ENCODE measurements around the gene GPR160. TPM values are rescaled to one million over a fixed set of nuclear protein-coding genes. Genes with fewer than 3 reads are reported as not detected.

Gene GPR160
- 24.9 TPM for total RNA-seq
- polyA plus RNA-seq (ENCODE audit: insufficient read depth, low read depth, low replicate concordance), result 23.7 TPM
- long read RNA-seq, donor 1, transcript GPR160-201 (4 exons, 2,039 nt), result major isoform, 7 of 7 reads
- long read RNA-seq, donor 1, partial matches to known transcripts, result 0 of 7 reads
- long read RNA-seq, donor 1, other reads (novel, unspliced or antisense), result 0 of 7 reads
- long read RNA-seq, donor 2, transcript GPR160-201 (4 exons, 2,039 nt), result major isoform, 13 of 18 reads
- long read RNA-seq, donor 2, partial matches to known transcripts, result 5 of 18 reads
- long read RNA-seq, donor 2, other reads (novel, unspliced or antisense), result 0 of 18 reads
- long read RNA-seq, donor 3, transcript GPR160-201 (4 exons, 2,039 nt), result major isoform, 17 of 17 reads
- long read RNA-seq, donor 3, partial matches to known transcripts, result 0 of 17 reads
- long read RNA-seq, donor 3, other reads (novel, unspliced or antisense), result 0 of 17 reads
- long read RNA-seq, donor 4, transcript GPR160-201 (4 exons, 2,039 nt), result major isoform, 12 of 13 reads
- long read RNA-seq, donor 4, partial matches to known transcripts, result 0 of 13 reads
- long read RNA-seq, donor 4, other reads (novel, unspliced or antisense), result 0 of 13 reads
- long read RNA-seq, donor 5, partial matches to known transcripts, result 0 of 1 reads
- long read RNA-seq, donor 5, other reads (novel, unspliced or antisense), result 0 of 1 reads
- long read RNA-seq, donor 6, transcript GPR160-201 (4 exons, 2,039 nt), result major isoform, 17 of 17 reads
- long read RNA-seq, donor 6, partial matches to known transcripts, result 0 of 17 reads
- long read RNA-seq, donor 6, other reads (novel, unspliced or antisense), result 0 of 17 reads
- long read RNA-seq, donor 7, transcript GPR160-201 (4 exons, 2,039 nt), result major isoform, 24 of 31 reads
- long read RNA-seq, donor 7, partial matches to known transcripts, result 1 of 31 reads
- long read RNA-seq, donor 7, other reads (novel, unspliced or antisense), result 6 of 31 reads
- long read RNA-seq, donor 8, transcript GPR160-201 (4 exons, 2,039 nt), result major isoform, 8 of 8 reads
- long read RNA-seq, donor 8, partial matches to known transcripts, result 0 of 8 reads
- long read RNA-seq, donor 8, other reads (novel, unspliced or antisense), result 0 of 8 reads
- long read RNA-seq, donor 9, partial matches to known transcripts, result 0 of 4 reads
- long read RNA-seq, donor 9, other reads (novel, unspliced or antisense), result 0 of 4 reads
- long read RNA-seq, donor 10, transcript GPR160-201 (4 exons, 2,039 nt), result major isoform, 10 of 10 reads
- long read RNA-seq, donor 10, partial matches to known transcripts, result 0 of 10 reads
- long read RNA-seq, donor 10, other reads (novel, unspliced or antisense), result 0 of 10 reads

- H3K9me3 ChIP-seq (ENCODE audit: control insufficient read depth in 2 of 3, insufficient read depth in 1 of 3, low read length in 3 of 3), result no peaks in the 10 kb centered on the region
- H3K27me3 ChIP-seq (ENCODE audit: control insufficient read depth, insufficient read depth, low read length), result no peaks in the 10 kb centered on the region
- TF ChIP-seq CTCF (IDR thresholded peaks at IDR 0.05; ENCODE audit: borderline replicate concordance, extremely low read depth, insufficient read depth), result peak; percentile 82
- H3K4me1 ChIP-seq (ENCODE audit: control insufficient read depth in 2 of 3, insufficient read depth in 2 of 3, low read depth in 1 of 3, low read length in 3 of 3), result peaks cover 0 to 2% (median 0%) of the 10 kb centered on the region in 3 donors
- H3K27ac ChIP-seq (ENCODE audit: low read depth in 2 of 2, low read length in 2 of 2), result peak within 1 kb of the TSS; percentile 63 to 85
- DNase-seq (peak; percentile 76 to 94 (median 87)), FAIRE-seq (no peak)
- peak within 1 kb of the TSS; percentile 57 to 84 (median 65) for H3K4me3 ChIP-seq (ENCODE audit: low read length in 3 of 3)
- intact Hi-C loops (cut with DNase I), result no loop called here
- no peaks in the 10 kb centered on the region for H3K36me3 ChIP-seq (ENCODE audit: control insufficient read depth in 2 of 3, insufficient read depth in 3 of 3, low read length in 3 of 3)
- H3K9ac ChIP-seq (ENCODE audit: low read length in 3 of 3), result peak within 1 kb of the TSS in 2 of 3 donors; percentile 69 to 73
Observed at GRCh38 chr3:170037463-170038433, at the start of gene GPR160. GPR160 (plus strand) TSS chr3:170037995; CDS start chr3:170083973, 45,978 bp downstream.

GRCh38 chr3:169990431-169990830 is 47.4 kb upstream of the GPR160 start:
- no peak overlapping the region for H3K9ac ChIP-seq (ENCODE audit: low read length in 3 of 3)
- no peak overlapping the region for H3K4me3 ChIP-seq (ENCODE audit: low read length in 3 of 3)
- DNase-seq (no peak), FAIRE-seq (no peak)
- intact Hi-C loops (cut with DNase I), result no loop called here
- H3K27me3 ChIP-seq (ENCODE audit: control insufficient read depth, insufficient read depth, low read length), result no peaks in the 10 kb centered on the region
- H3K27ac ChIP-seq (ENCODE audit: low read depth in 2 of 2, low read length in 2 of 2), result no peak overlapping the region
- no peak for TF ChIP-seq CTCF (IDR thresholded peaks at IDR 0.05; ENCODE audit: borderline replicate concordance, extremely low read depth, insufficient read depth)
- peaks cover 12 to 35% (median 17%) of the 10 kb centered on the region in 3 donors for H3K36me3 ChIP-seq (ENCODE audit: control insufficient read depth in 2 of 3, insufficient read depth in 3 of 3, low read length in 3 of 3)
- H3K9me3 ChIP-seq (ENCODE audit: control insufficient read depth in 2 of 3, insufficient read depth in 1 of 3, low read length in 3 of 3), result no peaks in the 10 kb centered on the region
- no peaks in the 10 kb centered on the region for H3K4me1 ChIP-seq (ENCODE audit: control insufficient read depth in 2 of 3, insufficient read depth in 2 of 3, low read depth in 1 of 3, low read length in 3 of 3)

GRCh38 chr3:169992156-169992555 is 45.6 kb upstream of the GPR160 start:
- no peak for FAIRE-seq
- intact Hi-C loops (cut with DNase I), result no loop called here
- H3K27ac ChIP-seq (ENCODE audit: low read depth in 2 of 2, low read length in 2 of 2), result no peak overlapping the region

More at GRCh38 chr3:169992156-169992555, 45.6 kb upstream of the GPR160 start:
- Histone ChIP-seq H3K9me3 (ENCODE audit: control insufficient read depth in 2 of 3, insufficient read depth in 1 of 3, low read length in 3 of 3) (no peaks in the 10 kb centered on the region), H3K27me3 (ENCODE audit: control insufficient read depth, insufficient read depth, low read length) (no peaks in the 10 kb centered on the region), H3K9ac (ENCODE audit: low read length in 3 of 3) (no peak overlapping the region), H3K4me3 (ENCODE audit: low read length in 3 of 3) (no peak overlapping the region), H3K4me1 (ENCODE audit: control insufficient read depth in 2 of 3, insufficient read depth in 2 of 3, low read depth in 1 of 3, low read length in 3 of 3) (no peaks in the 10 kb centered on the region), H3K36me3 (ENCODE audit: control insufficient read depth in 2 of 3, insufficient read depth in 3 of 3, low read length in 3 of 3) (peaks cover 4 to 27% (median 11%) of the 10 kb centered on the region in 3 donors)
- no peak for DNase-seq
- TF ChIP-seq CTCF (IDR thresholded peaks at IDR 0.05; ENCODE audit: borderline replicate concordance, extremely low read depth, insufficient read depth), result no peak

All from kidney (tissue), 22 donors.